A549 (cell line): Measurements from ENCODE around the gene PBX3.

ENCODE experiments used
- BHLHE40 ChIP-seq: IDR thresholded peaks from 2 replicates; pipeline ENCODE4 v1.6.1; 2012; ENCODE audit warnings: low read depth, low read length, inconsistent platforms
- KDM1A ChIP-seq: fragments of 200-600 bp; sonication (generic); IDR thresholded peaks from 2 replicates; pipeline ENCODE4 v1.6.1; 2016; ENCODE audit warnings: low read depth, mild to moderate bottlenecking
- POLR2A ChIP-seq: IDR thresholded peaks from 2 replicates; pipeline ENCODE4 v1.6.1; 2012; ENCODE audit warnings: mild to moderate bottlenecking, low read length
- RAD21 ChIP-seq, 2 experiments: fragments of >200 bp in 1 of 2; sonication (Bioruptor Twin) in 1 of 2; formaldehyde crosslinking in 1 of 2; IDR thresholded peaks in 1 of 2; conservative IDR thresholded peaks in 1 of 2; 2 replicates in 1 of 2; 3 replicates in 1 of 2; pipeline ENCODE4 v1.6.1; 2012 to 2018; ENCODE audit warnings: inconsistent platforms in 1 of 2
- SMC3 ChIP-seq: fragments of >200 bp; sonication (Bioruptor Twin); formaldehyde crosslinking; IDR thresholded peaks from 3 replicates; pipeline ENCODE4 v1.6.1; 2018; ENCODE audit warnings: inconsistent platforms
- TP53 ChIP-seq: fragments of 250-450 bp; sonication (Bioruptor Pico); IDR thresholded peaks from 2 replicates; pipeline ENCODE4 v1.5.0; 2021; ENCODE audit warnings: mild to moderate bottlenecking, moderate library complexity
- TF ChIP-seq, protein P1 (sequence below): fragments of >200 bp; sonication (Bioruptor Twin); formaldehyde crosslinking; IDR thresholded peaks from 3 replicates; pipeline ENCODE4 v1.5.1; 2016

DNA sequence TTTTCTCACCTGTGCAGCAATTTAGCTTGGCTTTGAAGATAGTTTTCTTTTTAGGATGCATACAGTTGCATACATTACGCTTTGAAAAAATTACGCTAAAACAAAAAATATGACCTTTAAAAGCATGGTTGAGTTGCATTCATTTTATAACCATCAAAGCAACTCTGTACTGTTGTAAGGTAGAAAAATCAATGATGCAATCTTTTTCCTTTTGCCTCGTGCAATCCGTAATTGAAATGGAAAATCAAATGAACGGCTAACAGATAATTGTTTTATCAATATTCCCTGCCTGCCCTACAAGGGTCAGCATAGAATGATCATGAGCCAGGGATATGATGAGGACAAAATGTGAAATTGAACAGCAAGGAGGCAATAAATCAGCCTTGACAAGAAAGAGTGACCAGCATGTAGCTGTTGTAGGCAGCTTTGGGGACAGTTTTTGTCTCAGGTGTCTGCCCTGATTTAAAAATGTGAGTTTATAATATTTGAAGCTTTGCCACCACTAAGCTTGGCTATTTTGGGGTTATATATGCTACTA lies 98.2 kb downstream of the PBX3 start:
- TF ChIP-seq, protein P1, sequence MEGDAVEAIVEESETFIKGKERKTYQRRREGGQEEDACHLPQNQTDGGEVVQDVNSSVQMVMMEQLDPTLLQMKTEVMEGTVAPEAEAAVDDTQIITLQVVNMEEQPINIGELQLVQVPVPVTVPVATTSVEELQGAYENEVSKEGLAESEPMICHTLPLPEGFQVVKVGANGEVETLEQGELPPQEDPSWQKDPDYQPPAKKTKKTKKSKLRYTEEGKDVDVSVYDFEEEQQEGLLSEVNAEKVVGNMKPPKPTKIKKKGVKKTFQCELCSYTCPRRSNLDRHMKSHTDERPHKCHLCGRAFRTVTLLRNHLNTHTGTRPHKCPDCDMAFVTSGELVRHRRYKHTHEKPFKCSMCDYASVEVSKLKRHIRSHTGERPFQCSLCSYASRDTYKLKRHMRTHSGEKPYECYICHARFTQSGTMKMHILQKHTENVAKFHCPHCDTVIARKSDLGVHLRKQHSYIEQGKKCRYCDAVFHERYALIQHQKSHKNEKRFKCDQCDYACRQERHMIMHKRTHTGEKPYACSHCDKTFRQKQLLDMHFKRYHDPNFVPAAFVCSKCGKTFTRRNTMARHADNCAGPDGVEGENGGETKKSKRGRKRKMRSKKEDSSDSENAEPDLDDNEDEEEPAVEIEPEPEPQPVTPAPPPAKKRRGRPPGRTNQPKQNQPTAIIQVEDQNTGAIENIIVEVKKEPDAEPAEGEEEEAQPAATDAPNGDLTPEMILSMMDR, result no peak
- TF ChIP-seq POLR2A (no peak), KDM1A (no peak), RAD21 (conservative IDR thresholded peaks at IDR 0.05 in 1 of 2, IDR thresholded peaks at IDR 0.05 in 1 of 2) (no peak), TP53 (CRISPR knock-in tag) (no peak), SMC3 (no peak), BHLHE40 (no peak)
